GM12891 (cell line): ENCODE data around the gene SACS.

Source experiments
- PAX5 ChIP-seq: IDR thresholded peaks from 2 replicates; pipeline ENCODE4 v1.6.1; 2011; ENCODE audit warnings: low read length, moderate library complexity, mild to moderate bottlenecking; ENCODE audit not compliant: insufficient read depth, severe bottlenecking
- POLR2A ChIP-seq: IDR thresholded peaks from 2 replicates; pipeline ENCODE4 v1.6.1; 2011; ENCODE audit warnings: low read depth, low read length, control low read depth
- POLR2AphosphoS5 ChIP-seq: IDR thresholded peaks from 2 replicates; pipeline ENCODE4 v1.6.1; 2011; ENCODE audit warnings: low read depth, low read length, control low read depth
- POU2F2 ChIP-seq: IDR thresholded peaks from 2 replicates; pipeline ENCODE4 v1.6.1; 2011; ENCODE audit warnings: low read depth, mild to moderate bottlenecking, control low read depth, low read length, moderate library complexity
- SPI1 ChIP-seq: IDR thresholded peaks from 2 replicates; pipeline ENCODE4 v1.6.1; 2011; ENCODE audit warnings: low read depth, low read length, control low read depth
- TAF1 ChIP-seq: IDR thresholded peaks from 2 replicates; pipeline ENCODE4 v1.6.1; 2011; ENCODE audit warnings: low read depth, low read length, control low read depth

- TF ChIP-seq POLR2A (no peak), POLR2AphosphoS5 (no peak), POU2F2 (no peak), TAF1 (no peak), SPI1 (no peak), PAX5 (no peak)
These were observed 30.2 kb upstream of the SACS start for GRCh38 chr13:23463661-23464060.
